ENCODE results near the gene SV2C. TPM values are rescaled to one million over a fixed set of nuclear protein-coding genes. Genes with fewer than 3 reads are reported as not detected.

SV2C gene
- total RNA-seq, 1 donor from 2014 or later, result 0.18 TPM

GRCh38 chr5:76197726-76198125, 114.5 kb downstream of the SV2C start:
- Mint-ChIP-seq H3K4me1 (peaks cover 9% of the 10 kb centered on the region), H3K4me3 (no peak overlapping the region), H3K36me3 (no peaks in the 10 kb centered on the region), H3K9me3 (no peaks in the 10 kb centered on the region), H3K27me3 (ENCODE audit: low read depth) (peaks cover 4% of the 10 kb centered on the region), H3K27ac (no peak overlapping the region)
- no peak for DNase-seq (ENCODE audit: low spot score in 2 of 2, unreplicated experiment in 2 of 2)
- TF ChIP-seq, protein P1, sequence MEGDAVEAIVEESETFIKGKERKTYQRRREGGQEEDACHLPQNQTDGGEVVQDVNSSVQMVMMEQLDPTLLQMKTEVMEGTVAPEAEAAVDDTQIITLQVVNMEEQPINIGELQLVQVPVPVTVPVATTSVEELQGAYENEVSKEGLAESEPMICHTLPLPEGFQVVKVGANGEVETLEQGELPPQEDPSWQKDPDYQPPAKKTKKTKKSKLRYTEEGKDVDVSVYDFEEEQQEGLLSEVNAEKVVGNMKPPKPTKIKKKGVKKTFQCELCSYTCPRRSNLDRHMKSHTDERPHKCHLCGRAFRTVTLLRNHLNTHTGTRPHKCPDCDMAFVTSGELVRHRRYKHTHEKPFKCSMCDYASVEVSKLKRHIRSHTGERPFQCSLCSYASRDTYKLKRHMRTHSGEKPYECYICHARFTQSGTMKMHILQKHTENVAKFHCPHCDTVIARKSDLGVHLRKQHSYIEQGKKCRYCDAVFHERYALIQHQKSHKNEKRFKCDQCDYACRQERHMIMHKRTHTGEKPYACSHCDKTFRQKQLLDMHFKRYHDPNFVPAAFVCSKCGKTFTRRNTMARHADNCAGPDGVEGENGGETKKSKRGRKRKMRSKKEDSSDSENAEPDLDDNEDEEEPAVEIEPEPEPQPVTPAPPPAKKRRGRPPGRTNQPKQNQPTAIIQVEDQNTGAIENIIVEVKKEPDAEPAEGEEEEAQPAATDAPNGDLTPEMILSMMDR (IDR thresholded peaks at IDR 0.05; ENCODE audit: unreplicated experiment), result no peak

DNA sequence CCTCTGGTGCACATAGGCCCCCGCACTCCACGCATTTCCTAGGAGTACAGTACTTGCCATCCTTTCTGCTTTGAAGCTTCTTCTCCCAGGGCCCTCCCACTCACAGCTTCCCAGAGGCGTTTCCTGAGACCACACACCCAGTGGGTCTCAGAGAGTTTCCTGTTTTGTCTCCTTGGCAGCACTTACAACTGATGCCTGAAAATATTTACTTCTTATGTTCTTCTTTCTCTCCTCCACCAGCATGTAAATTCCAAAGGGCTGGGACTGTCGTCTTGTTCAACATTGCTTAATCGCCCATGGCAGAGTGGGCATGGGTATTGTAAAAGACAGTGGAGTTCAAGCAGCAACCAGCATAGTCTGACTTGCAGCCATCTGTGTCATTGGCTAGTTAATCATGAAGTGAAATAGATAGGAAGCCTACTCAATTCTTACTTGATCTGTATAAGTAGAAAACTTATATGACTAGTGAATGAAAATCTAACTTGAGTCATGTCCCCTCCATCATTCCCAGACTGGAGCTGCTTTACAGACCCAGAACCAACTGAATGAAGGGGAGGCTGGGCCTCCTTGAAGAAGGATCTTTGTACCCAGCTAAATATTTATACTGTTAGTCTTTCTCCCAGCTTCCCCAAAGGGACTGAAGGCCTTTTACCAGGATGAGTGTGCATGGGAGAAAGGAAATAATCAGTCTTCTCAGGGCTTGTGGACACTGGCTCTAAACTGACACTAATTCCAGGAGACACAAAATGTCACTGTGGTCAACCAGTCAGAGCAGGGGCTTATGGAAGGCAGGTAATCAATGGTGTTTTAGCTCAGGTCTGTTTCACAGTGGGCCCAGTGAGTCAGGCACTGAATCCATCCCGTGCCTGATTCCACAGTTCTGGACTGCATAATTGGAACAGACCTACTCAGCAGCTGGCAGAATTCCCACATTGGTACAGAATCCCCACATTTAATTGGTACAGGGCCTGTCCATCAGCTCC, 116.4 kb downstream of the SV2C start:
- no peak overlapping the region for H3K4me3 Mint-ChIP-seq
- no peaks in the 10 kb centered on the region for H3K36me3 Mint-ChIP-seq
- TF ChIP-seq, protein P1 (IDR thresholded peaks at IDR 0.05; ENCODE audit: unreplicated experiment), result no peak
- H3K27ac Mint-ChIP-seq, result no peak overlapping the region
- H3K27me3 Mint-ChIP-seq (ENCODE audit: low read depth), result peaks cover 4% of the 10 kb centered on the region
- H3K4me1 Mint-ChIP-seq, result peaks cover 13% of the 10 kb centered on the region
- no peak for DNase-seq (ENCODE audit: low spot score in 2 of 2, unreplicated experiment in 2 of 2)
- no peaks in the 10 kb centered on the region for H3K9me3 Mint-ChIP-seq

- Mint-ChIP-seq H3K27me3 (ENCODE audit: low read depth) (no peaks in the 10 kb centered on the region), H3K36me3 (no peaks in the 10 kb centered on the region), H3K9me3 (no peaks in the 10 kb centered on the region), H3K4me1 (peaks cover 16% of the 10 kb centered on the region), H3K27ac (no peak overlapping the region), H3K4me3 (no peak overlapping the region)
- no peak for DNase-seq (ENCODE audit: low spot score in 2 of 2, unreplicated experiment in 2 of 2)
- TF ChIP-seq, protein P1 (IDR thresholded peaks at IDR 0.05; ENCODE audit: unreplicated experiment), result no peak
Measured at GRCh38 chr5:76202182-76202581, 119.0 kb downstream of the SV2C start.

DNA sequence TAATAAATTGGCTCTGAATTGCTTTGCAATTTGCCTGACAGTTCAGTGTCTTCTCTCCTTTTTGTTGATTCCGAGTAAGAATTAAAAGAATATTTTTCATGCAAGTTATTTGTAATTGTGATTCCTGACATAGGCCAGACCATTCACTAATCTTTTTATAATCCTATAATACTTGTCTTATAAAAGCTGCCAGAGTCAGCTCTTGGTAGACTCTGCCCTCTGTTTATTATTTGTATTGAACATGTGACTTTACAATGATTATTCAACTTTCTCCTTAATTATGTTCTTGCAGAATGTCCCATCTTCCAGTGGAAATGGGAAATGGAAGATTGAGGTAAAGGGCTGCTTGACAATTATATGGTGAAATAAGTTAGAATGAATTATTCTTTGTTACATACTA, 121.0 kb downstream of the SV2C start:
- Mint-ChIP-seq H3K4me3 (no peak overlapping the region), H3K27ac (no peak overlapping the region), H3K36me3 (no peaks in the 10 kb centered on the region), H3K27me3 (ENCODE audit: low read depth) (no peaks in the 10 kb centered on the region), H3K4me1 (peaks cover 11% of the 10 kb centered on the region), H3K9me3 (no peaks in the 10 kb centered on the region)
- TF ChIP-seq, protein P1 (IDR thresholded peaks at IDR 0.05; ENCODE audit: unreplicated experiment), result no peak
- no peak for DNase-seq (ENCODE audit: low spot score in 2 of 2, unreplicated experiment in 2 of 2)

DNA sequence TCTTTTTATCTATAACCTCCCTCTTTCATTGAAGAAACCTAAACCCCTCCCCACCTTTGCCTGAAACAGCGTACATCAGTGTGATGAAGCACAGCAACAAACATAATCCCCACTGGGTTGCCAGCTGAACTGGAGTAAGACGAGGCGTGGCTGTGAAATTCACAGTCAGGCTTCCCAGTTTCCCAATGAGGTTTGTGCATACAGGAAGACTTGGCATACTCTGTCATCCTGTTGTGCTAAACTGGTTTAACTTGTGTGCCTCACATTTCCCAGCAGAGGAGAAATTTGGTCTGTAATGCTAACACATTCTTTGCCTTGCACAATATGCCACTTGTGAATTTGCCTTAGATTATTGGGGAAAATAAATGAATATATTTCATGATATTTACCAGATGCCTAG, 121.5 kb downstream of the SV2C start:
- Mint-ChIP-seq H3K4me1 (peaks cover 7% of the 10 kb centered on the region), H3K27me3 (ENCODE audit: low read depth) (no peaks in the 10 kb centered on the region), H3K9me3 (peaks cover 2% of the 10 kb centered on the region), H3K4me3 (no peak overlapping the region), H3K27ac (peak overlapping the region; percentile 85), H3K36me3 (no peaks in the 10 kb centered on the region)
- TF ChIP-seq, protein P1 (IDR thresholded peaks at IDR 0.05; ENCODE audit: unreplicated experiment), result no peak
- no peak for DNase-seq (ENCODE audit: low spot score in 2 of 2, unreplicated experiment in 2 of 2)
